Stimulated activated CD8-positive, alpha-beta memory T cell treated with anti-CD3 and anti-CD28 coated beads, Interleukin-2, amount 100 ng/mL, for 48 hours (primary cell): ENCODE data around the gene FRRS1L.
A peak's percentile ranks its signal among the peaks of the same experiment; 100 is the strongest.
"Not testable (repeated sequence)": the region's sequence is repeated elsewhere in the genome, so short reads cannot be mapped to it uniquely, and the experiment has no call there.

Experiments
- DNase-seq, 2 donors: peaks; one replicate each; pipeline ENCODE4 v3.0.0-alpha.2; 2020; ENCODE audit warnings: low read depth in 2 of 2

FRRS1L gene

GRCh38 chr9:109133533-109133932 lies 33.5 kb downstream of the FRRS1L start:
- no peak for DNase-seq

GRCh38 chr9:109132567-109133021 lies 34.5 kb downstream of the FRRS1L start:
- no peak for DNase-seq

DNA sequence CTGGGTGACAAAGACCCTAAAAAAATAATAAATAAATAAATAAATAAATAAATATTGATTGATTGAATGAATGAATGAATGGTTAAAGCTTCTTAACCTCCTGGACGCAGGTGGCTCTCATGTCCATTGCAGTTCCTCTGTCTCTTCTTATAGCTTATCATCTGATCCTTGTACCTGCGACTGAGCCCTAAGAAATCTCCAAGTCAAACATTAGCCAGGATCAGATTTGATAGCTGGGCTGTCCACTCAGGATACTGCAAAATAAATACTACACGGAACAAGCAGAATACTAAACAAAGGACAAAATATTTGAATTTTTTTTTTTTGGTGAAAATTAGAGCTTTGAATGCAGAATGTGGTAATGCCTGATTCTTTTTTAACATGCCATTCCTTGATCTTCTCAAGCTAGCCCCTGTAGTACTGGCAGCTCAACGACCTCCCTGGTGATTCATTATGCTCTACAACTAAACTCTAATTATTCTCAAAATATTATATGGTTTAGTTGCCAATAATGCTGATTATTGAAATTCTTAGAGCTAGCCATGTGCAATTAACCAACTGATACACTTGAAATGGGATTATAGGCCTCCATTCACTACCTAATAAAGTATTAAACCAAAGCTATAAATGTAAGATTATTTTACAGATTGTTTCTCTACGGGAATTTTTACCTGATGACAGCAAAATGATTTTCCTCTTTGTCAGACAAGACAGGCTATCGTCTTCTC lies 37.4 kb downstream of the FRRS1L start:
- DNase-seq: no peak

DNA sequence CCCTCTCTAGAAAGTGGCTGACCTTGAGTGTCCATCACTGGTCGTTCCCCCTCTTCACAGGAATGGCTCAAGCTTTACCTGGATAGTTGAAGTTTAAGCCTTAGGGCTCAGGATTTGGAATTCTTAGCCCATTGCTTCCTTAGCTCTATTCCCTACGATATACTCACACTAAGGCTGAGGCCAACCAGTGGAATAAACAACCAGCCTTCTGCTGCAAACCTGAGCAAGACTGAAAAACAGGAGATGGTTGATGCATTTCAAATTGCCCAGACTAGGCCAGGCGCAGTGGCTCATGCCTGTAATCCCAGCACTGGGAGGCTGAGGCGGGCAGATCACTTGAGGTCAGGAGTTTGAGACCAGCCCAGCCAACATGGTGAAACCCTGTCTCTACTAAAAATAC lies 40.4 kb downstream of the FRRS1L start:
- not testable (repeated sequence) for DNase-seq

DNA sequence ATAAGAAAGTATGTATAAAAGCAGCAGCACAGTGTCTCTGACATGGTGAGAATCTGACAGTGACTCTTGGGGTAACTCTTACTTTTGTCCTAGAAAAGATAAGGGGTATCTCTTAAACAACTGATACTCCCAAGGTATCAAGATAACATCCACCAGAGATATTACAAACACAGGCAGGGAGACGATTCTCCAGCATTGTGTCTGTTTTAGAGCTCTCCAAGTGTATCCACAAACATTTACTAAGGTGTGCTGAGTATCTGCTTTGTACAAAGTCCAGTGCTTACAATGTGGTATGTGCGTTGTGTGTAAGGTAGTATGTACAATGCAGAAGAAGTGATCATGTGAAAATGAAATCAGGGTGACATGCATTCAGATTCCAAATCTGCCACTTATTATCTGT lies 42.9 kb downstream of the FRRS1L start:
- DNase-seq: no peak

GRCh38 chr9:109122726-109123621 lies 44.1 kb downstream of the FRRS1L start:
- no peak for DNase-seq

DNA sequence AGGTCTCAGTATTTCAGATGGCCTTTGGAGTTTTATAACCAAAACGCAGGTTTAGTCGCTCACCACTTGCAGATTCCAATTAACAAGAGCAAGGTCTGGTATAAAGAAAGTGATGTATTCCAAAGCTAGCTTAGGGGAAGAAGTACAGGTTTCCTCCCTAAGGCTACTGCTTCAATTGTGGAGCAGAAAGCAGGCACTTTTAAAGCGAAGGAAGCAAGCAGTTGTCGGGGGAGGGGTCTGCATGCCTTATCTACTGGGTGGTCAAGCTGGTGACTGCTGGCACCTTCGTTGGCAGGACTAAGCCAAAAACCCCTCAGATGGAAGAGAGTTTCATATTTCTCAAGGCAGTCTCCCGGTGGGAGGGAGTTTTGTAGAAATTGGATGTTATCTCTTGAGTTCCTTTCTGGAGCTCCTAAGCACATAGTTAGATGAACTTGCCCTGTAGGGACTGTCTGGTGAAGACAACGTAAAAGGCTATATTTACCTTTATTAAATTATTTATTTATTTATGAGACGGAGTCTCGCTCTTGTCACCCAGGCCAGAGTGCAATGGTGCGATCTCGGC lies 45.7 kb downstream of the FRRS1L start:
- DNase-seq: no peak

GRCh38 chr9:109120204-109120789 lies 46.8 kb downstream of the FRRS1L start:
- no peak for DNase-seq

DNA sequence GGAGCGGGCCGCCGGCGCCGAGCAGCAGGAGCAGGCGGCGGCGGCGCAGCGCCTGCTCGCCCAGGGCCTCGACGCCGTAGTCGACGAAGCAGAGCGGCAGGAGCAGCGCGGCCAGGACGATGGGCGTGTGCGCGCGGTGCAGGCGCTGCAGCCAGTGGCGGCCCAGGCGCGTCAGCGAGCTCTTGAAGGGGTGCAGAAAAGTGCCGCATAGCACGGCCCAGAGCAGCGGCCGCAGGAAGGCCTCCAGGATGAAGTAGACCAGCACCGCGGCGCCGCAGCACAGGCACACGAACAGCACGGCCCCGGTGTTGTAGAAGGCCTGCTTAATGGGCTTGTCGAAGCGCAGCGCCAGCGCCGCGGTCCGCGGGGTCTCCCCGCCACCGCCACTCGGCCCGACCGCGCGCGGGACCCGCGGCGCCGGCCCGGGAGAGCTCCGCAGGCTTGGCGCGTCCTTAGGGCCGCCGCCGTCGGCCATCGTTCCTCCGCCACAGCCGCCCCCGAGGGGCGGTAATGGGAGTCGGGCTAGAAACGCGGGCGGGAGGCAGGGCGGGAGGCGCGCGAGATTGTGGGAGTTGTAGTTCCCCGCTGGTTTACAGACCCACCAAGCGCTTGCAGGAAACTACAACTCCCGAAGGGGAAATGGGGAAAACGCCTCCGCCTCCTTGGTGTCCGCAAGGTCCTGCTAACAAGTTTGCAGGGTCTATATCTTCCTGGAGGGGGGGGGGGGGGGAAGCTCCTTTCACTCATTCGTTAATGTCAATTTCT lies 47.4 kb downstream of the FRRS1L start, which contains the start of gene TMEM245:
TSS of gene TMEM245 (minus strand) at position 509 of the 765 bp plus-strand sequence. CDS start at position 475, 34 bp downstream.
- DNase-seq: peak; percentile 88 to 90

DNA sequence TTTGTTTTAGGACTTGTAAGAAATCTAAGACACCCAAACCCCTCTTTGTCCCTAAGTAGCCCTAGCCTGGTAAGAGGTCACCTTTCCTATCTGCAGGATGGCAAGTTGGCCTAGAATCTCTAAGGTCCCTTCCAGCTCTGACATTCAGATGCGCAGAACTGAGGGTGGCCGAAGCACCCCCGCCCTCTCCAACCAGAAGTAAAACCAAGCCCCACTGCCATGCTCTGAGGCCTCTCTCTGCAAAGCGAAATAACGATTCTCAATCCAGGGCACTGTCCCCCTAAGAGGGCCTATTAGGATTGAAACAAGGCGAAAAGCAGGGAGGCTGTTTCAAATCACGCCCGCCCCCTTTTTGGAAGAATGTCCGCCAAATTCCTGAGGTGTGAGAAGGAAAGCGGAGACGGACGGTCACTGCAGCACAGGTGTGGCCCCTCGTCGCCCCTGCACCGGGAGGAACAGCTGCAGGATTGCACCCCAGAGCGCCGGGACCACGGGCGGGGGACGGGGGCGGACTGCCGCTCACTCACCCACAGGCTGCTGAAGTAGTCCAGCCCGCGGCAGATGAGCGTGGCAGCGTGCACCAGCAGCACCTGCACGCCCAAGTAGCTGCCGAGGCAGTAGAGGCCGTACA lies 48.1 kb downstream of the FRRS1L start:
- no peak for DNase-seq

GRCh38 chr9:109117856-109118807 lies 48.9 kb downstream of the FRRS1L start:
- DNase-seq: peak in 1 of 2 donors; percentile 5

DNA sequence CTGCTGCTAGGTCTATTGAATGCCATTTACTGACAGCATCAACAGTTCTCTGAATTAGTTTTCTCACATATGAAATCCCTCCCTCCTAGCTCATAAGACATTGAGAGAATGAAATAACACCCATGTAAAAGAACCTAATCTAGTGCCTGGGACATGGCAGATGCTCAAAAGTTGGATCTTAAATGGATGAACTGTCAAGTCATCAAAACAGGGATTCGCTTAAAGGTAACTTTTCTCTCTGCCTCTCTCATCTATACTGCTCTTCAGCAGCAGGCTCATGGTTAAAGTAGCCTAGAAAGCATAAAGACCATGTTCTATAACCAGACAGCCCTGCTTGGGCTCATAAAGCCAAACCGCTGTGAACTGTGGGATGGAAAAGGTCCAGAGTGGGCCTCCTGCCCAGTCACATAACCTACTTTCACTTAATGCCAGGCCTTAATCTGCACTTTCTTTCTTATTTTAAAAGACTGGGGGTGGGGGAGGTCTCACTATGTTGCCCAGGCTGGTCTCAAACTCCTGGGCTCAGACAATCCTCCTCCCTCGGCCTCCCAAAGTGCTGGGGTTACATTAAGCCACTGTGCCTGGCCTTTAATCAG lies 51.0 kb downstream of the FRRS1L start:
- no peak for DNase-seq

GRCh38 chr9:109114670-109115069 lies 52.4 kb downstream of the FRRS1L start:
- DNase-seq: no peak

DNA sequence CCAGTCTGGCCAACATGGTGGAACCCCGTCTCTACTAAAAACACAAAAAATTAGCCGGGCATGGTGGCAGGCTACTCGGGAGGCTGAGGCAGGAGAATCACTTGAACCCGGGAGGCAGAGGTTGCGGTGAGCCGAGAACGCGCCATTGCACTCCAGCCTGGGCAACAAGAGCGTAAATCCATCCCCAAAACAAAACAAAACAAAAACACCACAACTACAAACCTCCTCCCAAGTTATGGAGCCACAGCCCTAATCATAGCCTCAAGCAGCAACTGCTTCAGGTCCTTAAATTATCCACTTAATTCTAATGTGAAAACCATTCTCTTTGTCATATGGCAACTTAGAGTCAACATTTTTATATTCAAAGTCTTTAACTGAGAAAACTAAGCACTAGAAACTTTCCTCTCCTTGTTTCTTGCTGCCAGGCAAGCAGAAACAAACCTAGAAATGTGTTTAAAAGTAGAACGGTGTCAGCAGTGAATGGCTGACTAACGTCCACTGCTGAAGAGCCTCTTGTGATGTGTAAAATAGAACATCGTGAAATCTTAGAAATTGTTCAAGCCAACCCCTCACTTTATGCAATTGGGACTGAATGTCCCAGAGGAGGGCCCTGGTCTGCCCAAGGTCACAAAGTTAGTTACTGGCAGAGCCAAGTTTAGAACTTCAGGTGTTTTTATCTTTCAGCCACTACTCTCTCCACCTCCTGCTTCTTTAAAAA lies 53.0 kb downstream of the FRRS1L start:
- DNase-seq: no peak

DNA sequence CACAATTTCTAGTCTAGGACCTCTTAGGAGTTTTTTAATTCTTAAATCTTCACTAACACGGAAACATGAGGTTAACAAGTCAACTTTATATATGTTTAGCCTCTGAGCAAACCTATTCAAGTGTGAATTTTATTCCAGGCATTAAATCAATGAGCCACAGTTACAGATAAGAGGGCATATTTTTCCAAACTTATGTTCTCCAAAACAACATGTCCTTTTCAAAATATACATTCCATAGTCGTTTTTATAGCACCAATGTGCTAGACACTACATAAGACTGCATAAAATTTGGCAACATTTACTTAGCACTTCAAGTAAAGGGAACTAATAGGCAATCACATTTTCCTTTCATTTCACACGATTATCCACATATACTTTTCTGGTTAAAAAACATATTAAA lies 53.8 kb downstream of the FRRS1L start:
- DNase-seq: no peak

DNA sequence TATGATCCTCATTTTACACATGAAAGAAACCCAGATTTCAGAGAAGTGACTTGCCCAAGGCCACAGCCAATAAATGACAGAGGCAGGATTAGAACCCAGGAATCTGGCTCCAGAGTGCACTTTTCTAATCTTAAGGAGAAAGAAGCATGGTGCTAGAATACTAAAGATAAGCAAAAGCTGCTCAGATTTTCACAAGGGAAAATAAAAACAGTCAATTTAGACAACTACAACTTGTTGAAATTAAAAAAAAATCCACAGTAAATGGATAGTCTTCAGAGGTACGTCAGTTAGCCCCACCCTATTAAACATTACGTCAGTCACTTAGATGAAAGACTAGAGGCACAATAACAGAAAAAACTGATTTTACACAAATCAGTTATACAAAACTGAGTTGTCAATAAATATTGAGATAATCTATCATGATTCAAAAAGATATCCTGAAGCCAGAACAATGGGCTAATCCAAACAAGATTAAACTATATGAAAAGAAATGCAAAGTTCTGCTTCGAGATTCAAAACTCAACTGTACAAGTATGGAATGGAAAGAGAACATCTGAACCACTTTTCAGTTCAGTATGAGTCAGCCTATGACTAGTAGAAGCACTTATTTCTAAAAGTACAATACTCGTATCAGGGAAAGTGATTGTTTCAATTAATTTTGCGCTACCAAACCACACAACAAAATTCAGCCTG lies 56.6 kb downstream of the FRRS1L start:
- DNase-seq: no peak

GRCh38 chr9:109109967-109110328 lies 57.1 kb downstream of the FRRS1L start:
- DNase-seq: no peak

- no peak for DNase-seq
These were observed 58.7 kb downstream of the FRRS1L start for GRCh38 chr9:109108318-109108717.
